GM12873 (cell line): ENCODE results near the gene C10orf71.

ENCODE experiments used
- TF ChIP-seq, protein P1 (sequence below): IDR thresholded peaks from 2 replicates; pipeline ENCODE4 v1.5.1; 2012; ENCODE audit warnings: low read depth, mild to moderate bottlenecking, moderate library complexity, low read length, control low read depth; ENCODE audit not compliant: insufficient read depth; ENCODE audit errors: missing control alignments

The C10orf71 gene

DNA sequence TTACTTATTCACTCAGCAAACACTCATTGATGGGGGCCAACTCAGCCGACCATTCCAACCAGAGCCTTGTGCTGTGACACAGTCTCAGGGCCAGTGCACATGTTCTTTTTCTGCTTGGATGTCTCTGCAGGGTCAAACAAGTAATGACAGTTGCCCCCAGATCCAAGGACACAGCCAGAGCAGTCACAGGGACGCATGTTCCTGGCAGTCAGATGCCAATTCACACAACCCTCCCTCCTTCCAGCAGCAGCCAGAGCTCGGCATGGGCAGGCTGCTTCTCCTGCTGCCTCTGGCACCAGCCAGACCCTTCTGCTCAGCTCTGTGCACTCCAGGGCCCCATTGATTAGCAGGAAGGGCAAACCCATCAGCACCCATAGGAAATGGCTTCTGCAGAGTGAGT lies 76.6 kb downstream of the C10orf71 start:
- TF ChIP-seq, protein P1, sequence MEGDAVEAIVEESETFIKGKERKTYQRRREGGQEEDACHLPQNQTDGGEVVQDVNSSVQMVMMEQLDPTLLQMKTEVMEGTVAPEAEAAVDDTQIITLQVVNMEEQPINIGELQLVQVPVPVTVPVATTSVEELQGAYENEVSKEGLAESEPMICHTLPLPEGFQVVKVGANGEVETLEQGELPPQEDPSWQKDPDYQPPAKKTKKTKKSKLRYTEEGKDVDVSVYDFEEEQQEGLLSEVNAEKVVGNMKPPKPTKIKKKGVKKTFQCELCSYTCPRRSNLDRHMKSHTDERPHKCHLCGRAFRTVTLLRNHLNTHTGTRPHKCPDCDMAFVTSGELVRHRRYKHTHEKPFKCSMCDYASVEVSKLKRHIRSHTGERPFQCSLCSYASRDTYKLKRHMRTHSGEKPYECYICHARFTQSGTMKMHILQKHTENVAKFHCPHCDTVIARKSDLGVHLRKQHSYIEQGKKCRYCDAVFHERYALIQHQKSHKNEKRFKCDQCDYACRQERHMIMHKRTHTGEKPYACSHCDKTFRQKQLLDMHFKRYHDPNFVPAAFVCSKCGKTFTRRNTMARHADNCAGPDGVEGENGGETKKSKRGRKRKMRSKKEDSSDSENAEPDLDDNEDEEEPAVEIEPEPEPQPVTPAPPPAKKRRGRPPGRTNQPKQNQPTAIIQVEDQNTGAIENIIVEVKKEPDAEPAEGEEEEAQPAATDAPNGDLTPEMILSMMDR, result no peak
